ENCODE measurements around the gene NDUFB2.
"Not testable (repeated sequence)": the region's sequence is repeated elsewhere in the genome, so short reads cannot be mapped to it uniquely, and the experiment has no call there.

The NDUFB2 gene

DNA sequence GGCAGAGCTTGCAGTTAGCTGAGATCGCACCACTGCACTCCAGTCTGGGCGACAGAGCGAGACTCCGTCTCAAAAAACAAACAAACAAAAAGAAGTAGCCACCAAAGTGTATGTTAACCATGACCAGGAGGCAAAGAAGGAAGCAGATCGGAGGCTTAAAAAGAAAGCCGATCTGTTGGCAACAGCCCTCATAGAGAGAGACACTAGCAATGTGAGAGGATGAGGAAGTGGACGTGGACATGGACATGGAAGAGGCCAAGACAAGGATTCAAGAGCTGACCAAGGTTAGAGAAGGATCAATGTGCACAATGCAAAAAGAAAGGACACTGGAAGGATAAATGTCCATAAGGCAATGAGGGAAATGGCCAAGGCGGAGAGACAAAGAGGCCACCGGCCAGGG is 38.6 kb upstream of the NDUFB2 start:
- H3F3A ChIP-seq (ENCODE audit: insufficient read depth), result no peaks in the 10 kb centered on the region
- H3K36me3 ChIP-seq (ENCODE audit: low read length), result no peaks in the 10 kb centered on the region
- no peaks in the 10 kb centered on the region for H3K27me3 ChIP-seq (ENCODE audit: low read length)
- no peak overlapping the region for H3K9ac ChIP-seq (ENCODE audit: low read length)
- no peaks in the 10 kb centered on the region for H3K9me2 ChIP-seq (replicated peaks; ENCODE audit: insufficient read depth, low read length)
- no peak overlapping the region for H3K4me2 ChIP-seq (ENCODE audit: low read depth, low read length, poor library complexity, severe bottlenecking)
- no peaks in the 10 kb centered on the region for H3K79me2 ChIP-seq (ENCODE audit: insufficient read depth, low read length)
- H2AFZ ChIP-seq (ENCODE audit: low read depth, low read length, severe bottlenecking), result no peak overlapping the region
- H3K4me3 ChIP-seq (ENCODE audit: insufficient read depth, low read length, poor library complexity, severe bottlenecking), result no peak overlapping the region
- H3K27ac ChIP-seq (ENCODE audit: low read depth, low read length), result no peak overlapping the region
- TF ChIP-seq EZH2phosphoT487 (conservative IDR thresholded peaks at IDR 0.05; ENCODE audit: low read length), result no peak
- TF ChIP-seq, protein P1, sequence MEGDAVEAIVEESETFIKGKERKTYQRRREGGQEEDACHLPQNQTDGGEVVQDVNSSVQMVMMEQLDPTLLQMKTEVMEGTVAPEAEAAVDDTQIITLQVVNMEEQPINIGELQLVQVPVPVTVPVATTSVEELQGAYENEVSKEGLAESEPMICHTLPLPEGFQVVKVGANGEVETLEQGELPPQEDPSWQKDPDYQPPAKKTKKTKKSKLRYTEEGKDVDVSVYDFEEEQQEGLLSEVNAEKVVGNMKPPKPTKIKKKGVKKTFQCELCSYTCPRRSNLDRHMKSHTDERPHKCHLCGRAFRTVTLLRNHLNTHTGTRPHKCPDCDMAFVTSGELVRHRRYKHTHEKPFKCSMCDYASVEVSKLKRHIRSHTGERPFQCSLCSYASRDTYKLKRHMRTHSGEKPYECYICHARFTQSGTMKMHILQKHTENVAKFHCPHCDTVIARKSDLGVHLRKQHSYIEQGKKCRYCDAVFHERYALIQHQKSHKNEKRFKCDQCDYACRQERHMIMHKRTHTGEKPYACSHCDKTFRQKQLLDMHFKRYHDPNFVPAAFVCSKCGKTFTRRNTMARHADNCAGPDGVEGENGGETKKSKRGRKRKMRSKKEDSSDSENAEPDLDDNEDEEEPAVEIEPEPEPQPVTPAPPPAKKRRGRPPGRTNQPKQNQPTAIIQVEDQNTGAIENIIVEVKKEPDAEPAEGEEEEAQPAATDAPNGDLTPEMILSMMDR (IDR thresholded peaks at IDR 0.05; ENCODE audit: insufficient read depth, low read length, poor library complexity, severe bottlenecking), result no peak
- H4K20me1 ChIP-seq (ENCODE audit: low read depth, low read length), result no peaks in the 10 kb centered on the region
- H3K9me3 ChIP-seq (ENCODE audit: insufficient read depth, low read length), result no peaks in the 10 kb centered on the region

DNA sequence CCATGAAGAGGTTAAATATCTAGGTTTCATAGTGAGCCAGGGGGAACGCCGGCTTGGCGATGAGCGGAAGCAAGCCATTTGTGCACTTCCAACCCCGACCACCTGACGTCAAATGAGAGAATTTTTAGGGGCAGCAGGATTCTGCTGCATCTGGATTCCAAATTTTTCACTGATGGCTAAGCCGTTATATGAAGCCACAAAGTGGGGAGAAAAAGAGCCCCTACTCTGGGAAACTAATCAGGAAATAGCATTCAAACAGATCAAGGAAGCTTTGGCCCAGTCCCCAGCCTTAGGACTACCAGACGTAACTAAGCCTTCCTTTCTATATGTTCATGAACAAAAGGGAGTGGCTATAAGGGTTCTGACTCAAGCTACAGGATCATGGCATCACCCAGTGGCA is 36.7 kb upstream of the NDUFB2 start:
- H3K9ac ChIP-seq (ENCODE audit: low read length), result no peak overlapping the region
- H3K27me3 ChIP-seq (ENCODE audit: low read length), result no peaks in the 10 kb centered on the region
- H3K9me2 ChIP-seq (replicated peaks; ENCODE audit: insufficient read depth, low read length), result no peaks in the 10 kb centered on the region
- no peak overlapping the region for H3K27ac ChIP-seq (ENCODE audit: low read depth, low read length)
- TF ChIP-seq, protein P1 (IDR thresholded peaks at IDR 0.05; ENCODE audit: insufficient read depth, low read length, poor library complexity, severe bottlenecking), result no peak
- TF ChIP-seq EZH2phosphoT487 (conservative IDR thresholded peaks at IDR 0.05; ENCODE audit: low read length), result no peak
- no peak overlapping the region for H3K4me2 ChIP-seq (ENCODE audit: low read depth, low read length, poor library complexity, severe bottlenecking)
- H3F3A ChIP-seq (ENCODE audit: insufficient read depth), result no peaks in the 10 kb centered on the region
- H2AFZ ChIP-seq (ENCODE audit: low read depth, low read length, severe bottlenecking), result no peak overlapping the region
- H3K9me3 ChIP-seq (ENCODE audit: insufficient read depth, low read length), result no peaks in the 10 kb centered on the region
- no peak overlapping the region for H3K4me3 ChIP-seq (ENCODE audit: insufficient read depth, low read length, poor library complexity, severe bottlenecking)
- no peaks in the 10 kb centered on the region for H4K20me1 ChIP-seq (ENCODE audit: low read depth, low read length)
- H3K36me3 ChIP-seq (ENCODE audit: low read length), result no peaks in the 10 kb centered on the region
- H3K79me2 ChIP-seq (ENCODE audit: insufficient read depth, low read length), result no peaks in the 10 kb centered on the region

DNA sequence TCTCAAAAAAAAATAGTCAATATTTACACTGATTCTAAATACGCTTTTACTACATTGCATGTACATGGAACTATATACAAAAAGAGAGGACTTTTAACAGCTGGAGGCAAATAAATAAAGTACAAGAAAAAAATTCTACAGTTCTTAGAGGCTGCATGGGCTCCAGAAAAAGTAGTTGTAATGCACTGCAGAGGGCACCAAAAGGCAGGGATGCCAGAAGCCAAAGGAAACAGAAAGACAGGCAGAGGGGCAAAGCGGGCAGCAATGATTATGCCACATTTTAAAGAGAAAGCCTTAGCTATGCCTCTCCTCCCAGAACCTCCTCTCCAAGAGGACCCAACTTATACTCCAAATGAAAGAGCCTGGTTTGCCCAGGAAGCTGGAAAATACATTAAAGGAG is 35.4 kb upstream of the NDUFB2 start:
- Histone ChIP-seq H3K36me3 (ENCODE audit: low read length) (no peaks in the 10 kb centered on the region), H4K20me1 (ENCODE audit: low read depth, low read length) (no peaks in the 10 kb centered on the region), H3K79me2 (ENCODE audit: insufficient read depth, low read length) (no peaks in the 10 kb centered on the region)

DNA sequence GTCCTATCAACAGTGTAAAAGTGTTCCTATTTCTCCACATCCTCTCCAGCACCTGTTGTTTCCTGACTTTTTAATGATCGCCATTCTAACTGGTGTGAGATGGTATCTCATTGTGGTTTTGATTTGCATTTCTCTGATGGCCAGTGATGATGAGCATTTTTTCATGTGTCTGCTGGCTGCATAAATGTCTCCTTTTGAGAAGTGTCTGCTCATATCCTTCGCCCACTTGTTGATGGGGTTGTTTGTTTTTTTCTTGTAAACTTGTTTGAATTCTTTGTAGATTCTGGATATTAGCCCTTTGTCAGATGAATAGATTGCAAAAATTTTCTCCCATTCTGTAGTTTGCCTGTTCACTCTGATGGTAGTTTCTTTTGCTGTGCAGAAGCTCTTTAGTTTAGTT is 33.6 kb upstream of the NDUFB2 start:
- not testable (repeated sequence) for H3K4me2 ChIP-seq (ENCODE audit: low read depth, low read length, poor library complexity, severe bottlenecking); H3F3A ChIP-seq (ENCODE audit: insufficient read depth); H3K36me3 ChIP-seq (ENCODE audit: low read length); H2AFZ ChIP-seq (ENCODE audit: low read depth, low read length, severe bottlenecking); H3K9me2 ChIP-seq (replicated peaks; ENCODE audit: insufficient read depth, low read length); H3K9ac ChIP-seq (ENCODE audit: low read length); H3K27ac ChIP-seq (ENCODE audit: low read depth, low read length); H3K4me3 ChIP-seq (ENCODE audit: insufficient read depth, low read length, poor library complexity, severe bottlenecking); H3K79me2 ChIP-seq (ENCODE audit: insufficient read depth, low read length); H4K20me1 ChIP-seq (ENCODE audit: low read depth, low read length); H3K27me3 ChIP-seq (ENCODE audit: low read length); H3K9me3 ChIP-seq (ENCODE audit: insufficient read depth, low read length)

More for the DNA sequence above, 35.4 kb upstream of the NDUFB2 start:
- no peak overlapping the region for H3K4me3 ChIP-seq (ENCODE audit: insufficient read depth, low read length, poor library complexity, severe bottlenecking)
- H3K27me3 ChIP-seq (ENCODE audit: low read length), result no peaks in the 10 kb centered on the region
- H3K9ac ChIP-seq (ENCODE audit: low read length), result no peak overlapping the region
- no peak overlapping the region for H2AFZ ChIP-seq (ENCODE audit: low read depth, low read length, severe bottlenecking)
- H3K9me2 ChIP-seq (replicated peaks; ENCODE audit: insufficient read depth, low read length), result no peaks in the 10 kb centered on the region
- no peaks in the 10 kb centered on the region for H3F3A ChIP-seq (ENCODE audit: insufficient read depth)
- TF ChIP-seq, protein P1 (IDR thresholded peaks at IDR 0.05; ENCODE audit: insufficient read depth, low read length, poor library complexity, severe bottlenecking), result no peak
- no peak for TF ChIP-seq EZH2phosphoT487 (conservative IDR thresholded peaks at IDR 0.05; ENCODE audit: low read length)
- H3K9me3 ChIP-seq (ENCODE audit: insufficient read depth, low read length), result no peaks in the 10 kb centered on the region
- H3K4me2 ChIP-seq (ENCODE audit: low read depth, low read length, poor library complexity, severe bottlenecking), result no peak overlapping the region
- H3K27ac ChIP-seq (ENCODE audit: low read depth, low read length), result no peak overlapping the region

Data from SU-DHL-6 (cell line).